ENCODE results near the gene PRDM12. TPM values are rescaled to one million over a fixed set of nuclear protein-coding genes. Genes with fewer than 3 reads are reported as not detected.
A peak's percentile ranks its signal among the peaks of the same experiment; 100 is the strongest.

PRDM12 gene
- total and polyA plus RNA-seq, 5 experiments from 2014 or later = 0.06 to 0.13 TPM; not detected in 3

- DNase-seq (no peak), ATAC-seq (no peak)
- Mint-ChIP-seq H3K4me1 (peaks cover 16 to 31% (median 26%) of the 10 kb centered on the region in 4 donors), H3K4me3 (peak overlapping the region in 2 of 10 donors; percentile 26 to 53), H3K9me3 (no peaks in the 10 kb centered on the region), H3K27ac (peak overlapping the region in 1 of 10 donors; percentile 0), H3K27me3 (peaks cover 0 to 4% (median 1%) of the 10 kb centered on the region in 5 donors), H3K36me3 (peaks cover 0 to 4% (median 0%) of the 10 kb centered on the region in 3 donors)
- POLR2A ChIA-PET = no interaction called here
These were observed 25.7 kb downstream of the PRDM12 start for GRCh38 chr9:130689937-130690700.

- ATAC-seq (no peak), DNase-seq (no peak)
- H3K27me3 Mint-ChIP-seq = peaks cover 0 to 2% (median 0%) of the 10 kb centered on the region in 5 donors
- H3K36me3 Mint-ChIP-seq = peaks cover 2 to 25% (median 11%) of the 10 kb centered on the region in 3 donors
- peak overlapping the region in 7 of 10 donors; percentile 43 to 98 (median 92) for H3K27ac Mint-ChIP-seq
- H3K9me3 Mint-ChIP-seq = no peaks in the 10 kb centered on the region
- H3K4me3 Mint-ChIP-seq = peak overlapping the region in 9 of 10 donors; percentile 12 to 98 (median 97)
- peaks cover 30 to 47% (median 46%) of the 10 kb centered on the region in 4 donors for H3K4me1 Mint-ChIP-seq
- POLR2A ChIA-PET = interaction anchor here (1.3 to 2.3 kb wide), 3 partner anchors 10 to 113 kb away, joined by 4 to 15 read pairs (median 5); partner anchors contain the start of gene FUBP3
These were observed 27.9 kb downstream of the PRDM12 start for GRCh38 chr9:130692321-130692720.

- H3K9me3 Mint-ChIP-seq = no peaks in the 10 kb centered on the region
- H3K4me3 Mint-ChIP-seq = peak overlapping the region; percentile 95 to 98 (median 97)
- no peak for DNase-seq
- POLR2A ChIA-PET = interaction anchor here (0.6 to 2.3 kb wide), 7 partner anchors 11 to 354 kb away, joined by 3 to 15 read pairs (median 4); partner anchors contain the start of gene FUBP3
- peak; percentile 0 to 7 for ATAC-seq
- peaks cover 4 to 33% (median 12%) of the 10 kb centered on the region in 3 donors for H3K36me3 Mint-ChIP-seq
- no peaks in the 10 kb centered on the region for H3K27me3 Mint-ChIP-seq
- H3K27ac Mint-ChIP-seq = peak overlapping the region; percentile 89 to 99 (median 96)
- peaks cover 31 to 48% (median 46%) of the 10 kb centered on the region in 4 donors for H3K4me1 Mint-ChIP-seq
These were observed 28.7 kb downstream of the PRDM12 start for GRCh38 chr9:130693101-130693425.

- peak; percentile 99 for ATAC-seq
- Mint-ChIP-seq H3K9me3 (no peaks in the 10 kb centered on the region), H3K36me3 (peaks cover 4 to 38% (median 14%) of the 10 kb centered on the region in 3 donors), H3K27ac (peak within 1 kb of the TSS; percentile 89 to 99 (median 96)), H3K4me3 (peak within 1 kb of the TSS; percentile 95 to 98 (median 97)), H3K4me1 (peaks cover 33 to 50% (median 44%) of the 10 kb centered on the region in 4 donors), H3K27me3 (no peaks in the 10 kb centered on the region)
- POLR2A ChIA-PET = interaction anchor here (0.6 to 2.3 kb wide), 8 partner anchors 12 to 432 kb away, joined by 3 to 15 read pairs (median 4); partner anchors contain the start of genes FUBP3 and NUP214
- DNase-seq = peak; percentile 80 to 99 (median 94)
These were observed 29.2 kb downstream of the PRDM12 start, which contains the start of gene EXOSC2 for GRCh38 chr9:130693426-130694191. Gene EXOSC2 (plus strand): TSS chr9:130693780. CDS start chr9:130693792, 12 bp downstream.

- peaks cover 4 to 44% (median 18%) of the 10 kb centered on the region in 3 donors for H3K36me3 Mint-ChIP-seq
- H3K4me1 Mint-ChIP-seq = peaks cover 37 to 54% (median 50%) of the 10 kb centered on the region in 4 donors
- DNase-seq (no peak), ATAC-seq (no peak)
- no peaks in the 10 kb centered on the region for H3K9me3 Mint-ChIP-seq
- POLR2A ChIA-PET = interaction anchor here (0.9 to 2.3 kb wide), 2 partner anchors 12 to 431 kb away, joined by 3 to 15 read pairs; partner anchors contain the start of gene NUP214
- peak overlapping the region; percentile 95 to 98 (median 97) for H3K4me3 Mint-ChIP-seq
- peak overlapping the region; percentile 89 to 99 (median 96) for H3K27ac Mint-ChIP-seq
- no peaks in the 10 kb centered on the region for H3K27me3 Mint-ChIP-seq
These were observed 29.8 kb downstream of the PRDM12 start for GRCh38 chr9:130694205-130694604.

- ATAC-seq (no peak), DNase-seq (no peak)
- Mint-ChIP-seq H3K27ac (peak overlapping the region in 4 of 10 donors; percentile 15 to 59 (median 50)), H3K4me3 (peak overlapping the region in 4 of 10 donors; percentile 10 to 39 (median 19)), H3K4me1 (peaks cover 34 to 58% (median 49%) of the 10 kb centered on the region in 4 donors), H3K27me3 (no peaks in the 10 kb centered on the region), H3K9me3 (no peaks in the 10 kb centered on the region), H3K36me3 (peaks cover 4 to 57% (median 18%) of the 10 kb centered on the region in 3 donors)
- POLR2A ChIA-PET = interaction anchor here (0.6 to 0.8 kb wide), 4 partner anchors 14 to 352 kb away, joined by 3 to 9 read pairs (median 4); no protein-coding TSS in a partner anchor
These were observed 31.8 kb downstream of the PRDM12 start for GRCh38 chr9:130696139-130696650.

- ATAC-seq (no peak), DNase-seq (no peak)
- Mint-ChIP-seq H3K4me3 (peak overlapping the region in 3 of 10 donors; percentile 1 to 19 (median 5)), H3K27ac (peak overlapping the region in 7 of 10 donors; percentile 16 to 69 (median 34)), H3K27me3 (no peaks in the 10 kb centered on the region), H3K4me1 (peaks cover 34 to 60% (median 48%) of the 10 kb centered on the region in 4 donors), H3K9me3 (no peaks in the 10 kb centered on the region), H3K36me3 (peaks cover 4 to 65% (median 18%) of the 10 kb centered on the region in 3 donors)
- POLR2A ChIA-PET = interaction anchor here (0.6 kb wide), 1 partner anchor 14 kb away, joined by 3 read pairs; no protein-coding TSS in a partner anchor
These were observed 32.6 kb downstream of the PRDM12 start for GRCh38 chr9:130696996-130697395.

GRCh38 chr9:130698514-130698913, 34.1 kb downstream of the PRDM12 start:
- no peaks in the 10 kb centered on the region for H3K27me3 Mint-ChIP-seq
- H3K27ac Mint-ChIP-seq = peak overlapping the region in 3 of 10 donors; percentile 5 to 62 (median 8)
- H3K4me3 Mint-ChIP-seq = no peak overlapping the region

GRCh38 chr9:130699047-130699446, 34.7 kb downstream of the PRDM12 start:
- peak overlapping the region in 2 of 10 donors; percentile 37 to 62 for H3K27ac Mint-ChIP-seq
- POLR2A ChIA-PET = no interaction called here
- DNase-seq (no peak), ATAC-seq (no peak)
- peaks cover 30 to 49% (median 41%) of the 10 kb centered on the region in 4 donors for H3K4me1 Mint-ChIP-seq
- H3K36me3 Mint-ChIP-seq = peaks cover 4 to 86% (median 25%) of the 10 kb centered on the region in 3 donors
- no peaks in the 10 kb centered on the region for H3K27me3 Mint-ChIP-seq
- no peaks in the 10 kb centered on the region for H3K9me3 Mint-ChIP-seq
- H3K4me3 Mint-ChIP-seq = no peak overlapping the region

More at GRCh38 chr9:130698514-130698913, 34.1 kb downstream of the PRDM12 start:
- Mint-ChIP-seq H3K36me3 (peaks cover 4 to 80% (median 23%) of the 10 kb centered on the region in 3 donors), H3K4me1 (peaks cover 30 to 53% (median 44%) of the 10 kb centered on the region in 4 donors), H3K9me3 (no peaks in the 10 kb centered on the region)
- DNase-seq = no peak
- POLR2A ChIA-PET = no interaction called here
- no peak for ATAC-seq

GRCh38 chr9:130701059-130702022, 36.9 kb downstream of the PRDM12 start:
- POLR2A ChIA-PET = interaction anchor here (0.6 to 1.3 kb wide), 2 partner anchors 12 to 30 kb away, joined by 5 read pairs; no protein-coding TSS in a partner anchor
- peaks cover 17 to 29% (median 23%) of the 10 kb centered on the region in 4 donors for H3K4me1 Mint-ChIP-seq

GRCh38 chr9:130703501-130703900, 39.1 kb downstream of the PRDM12 start:
- POLR2A ChIA-PET = no interaction called here
- no peaks in the 10 kb centered on the region for H3K27me3 Mint-ChIP-seq

More at GRCh38 chr9:130701059-130702022, 36.9 kb downstream of the PRDM12 start:
- peak; percentile 89 to 92 for ATAC-seq
- Mint-ChIP-seq H3K9me3 (no peaks in the 10 kb centered on the region), H3K27me3 (no peaks in the 10 kb centered on the region), H3K27ac (peak overlapping the region in 2 of 10 donors; percentile 47 to 48), H3K36me3 (peaks cover 4 to 93% (median 26%) of the 10 kb centered on the region in 3 donors), H3K4me3 (no peak overlapping the region)
- DNase-seq = peak; percentile 45 to 80 (median 66)

More at GRCh38 chr9:130703501-130703900, 39.1 kb downstream of the PRDM12 start:
- Mint-ChIP-seq H3K9me3 (no peaks in the 10 kb centered on the region), H3K4me1 (peaks cover 7 to 15% (median 10%) of the 10 kb centered on the region in 4 donors), H3K27ac (no peak overlapping the region), H3K4me3 (peak overlapping the region in 1 of 10 donors; percentile 4), H3K36me3 (peaks cover 0 to 79% (median 15%) of the 10 kb centered on the region in 3 donors)
- DNase-seq = no peak
- ATAC-seq = no peak
